Superior temporal gyrus (tissue), 1 donor: ENCODE results near the gene ATP5IF1.

ENCODE experiments used
- DNase-seq: peaks from one replicate; pipeline ENCODE4 v3.0.0-alpha.2; 2016; ENCODE audit errors: extremely low spot score

Gene ATP5IF1

DNA sequence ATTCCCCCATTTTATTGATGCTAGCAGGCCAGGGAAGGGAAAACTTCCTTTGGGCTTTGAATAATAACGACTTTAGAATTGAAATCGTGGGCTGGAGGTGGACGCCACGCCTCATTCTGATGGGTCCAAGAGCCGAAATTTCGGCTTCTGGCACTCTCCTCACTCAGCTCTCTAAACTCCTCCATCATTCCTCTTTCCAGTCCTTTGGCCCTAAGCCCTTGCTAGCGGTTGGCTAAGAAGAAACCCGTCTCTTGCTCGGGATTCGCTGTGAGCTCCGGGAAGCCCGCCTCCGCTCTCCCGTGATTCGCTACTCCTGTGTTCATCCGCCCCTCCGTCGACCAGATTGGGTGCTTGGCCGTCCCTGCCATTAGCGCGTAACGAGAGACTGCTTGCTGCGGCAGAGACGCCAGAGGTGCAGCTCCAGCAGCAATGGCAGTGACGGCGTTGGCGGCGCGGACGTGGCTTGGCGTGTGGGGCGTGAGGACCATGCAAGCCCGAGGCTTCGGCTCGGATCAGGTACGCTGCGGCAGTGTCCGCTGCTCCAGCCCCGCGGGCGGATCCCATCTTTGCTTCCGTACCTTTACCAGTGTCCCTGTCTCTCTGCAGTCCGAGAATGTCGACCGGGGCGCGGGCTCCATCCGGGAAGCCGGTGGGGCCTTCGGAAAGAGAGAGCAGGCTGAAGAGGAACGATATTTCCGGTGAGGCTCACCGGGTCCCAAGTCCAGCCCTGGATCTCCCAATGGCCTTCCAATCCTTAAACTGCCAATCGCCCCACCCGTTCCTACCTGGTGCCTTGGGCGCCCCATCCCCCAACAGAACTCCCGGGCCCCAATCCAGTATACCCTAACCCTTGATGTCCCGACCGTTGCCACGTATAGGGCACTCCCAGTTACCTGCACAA is at the start of gene ATP5IF1:
Gene ATP5IF1 (plus strand): TSS at position 370 of the 901 bp plus-strand sequence. CDS start 60 bp downstream, at position 430.
- peak; percentile 99 for DNase-seq

DNA sequence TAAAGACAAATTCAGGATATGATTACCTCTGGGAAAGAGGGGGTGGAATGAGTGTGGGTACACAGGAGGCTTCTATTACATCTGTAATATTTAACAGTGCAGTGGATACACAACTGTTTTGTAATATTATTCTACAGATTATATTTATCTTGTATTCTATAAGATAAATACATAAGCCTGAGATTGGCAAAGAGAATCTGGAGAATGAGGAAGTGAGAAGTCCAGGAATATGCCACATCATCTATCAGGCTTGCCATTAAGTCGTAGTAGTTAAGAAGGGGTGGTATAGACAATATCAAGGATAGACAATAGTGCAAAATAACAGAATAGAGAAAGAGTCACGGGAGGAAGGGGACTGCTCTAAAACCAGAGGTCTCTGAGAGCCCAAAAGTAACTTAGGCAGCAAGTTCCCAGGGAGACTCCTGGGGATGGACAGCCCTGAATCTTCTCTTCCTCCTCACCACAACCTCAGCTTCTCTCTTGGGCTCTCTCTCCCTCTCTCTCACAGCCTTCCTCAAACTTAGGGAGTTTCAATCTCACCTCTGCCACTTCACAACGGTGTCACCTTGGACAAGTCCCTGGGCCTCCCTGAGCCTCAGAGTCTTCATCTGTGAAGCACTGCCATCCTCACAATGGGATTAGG is 45.5 kb upstream of the ATP5IF1 start:
- no peak for DNase-seq

- no peak for DNase-seq
These were observed 44.8 kb upstream of the ATP5IF1 start for GRCh38 chr1:28190996-28191645.

DNA sequence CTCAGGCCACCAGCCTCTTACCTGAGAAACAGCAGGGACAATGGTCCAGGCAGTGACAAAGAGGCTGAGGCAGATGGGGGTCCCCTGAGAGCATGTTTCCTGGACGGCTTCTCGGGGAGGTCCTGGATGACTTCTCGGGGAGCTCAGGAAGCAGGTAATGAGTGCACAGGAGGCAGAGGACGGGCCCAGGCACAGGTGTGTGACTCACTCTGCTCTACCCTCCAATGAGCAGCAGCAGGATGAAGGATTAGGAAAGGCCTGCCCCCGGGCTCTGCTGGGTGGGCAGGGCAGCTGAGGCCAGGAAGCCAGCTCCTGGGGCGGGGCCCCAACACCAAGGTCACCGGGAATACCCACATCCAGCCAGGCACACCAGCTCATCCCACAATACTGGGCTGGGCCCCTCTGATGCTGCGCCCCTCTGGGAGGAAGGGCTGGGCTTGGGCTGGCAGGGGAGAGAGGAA is 42.2 kb upstream of the ATP5IF1 start:
- no peak for DNase-seq

DNA sequence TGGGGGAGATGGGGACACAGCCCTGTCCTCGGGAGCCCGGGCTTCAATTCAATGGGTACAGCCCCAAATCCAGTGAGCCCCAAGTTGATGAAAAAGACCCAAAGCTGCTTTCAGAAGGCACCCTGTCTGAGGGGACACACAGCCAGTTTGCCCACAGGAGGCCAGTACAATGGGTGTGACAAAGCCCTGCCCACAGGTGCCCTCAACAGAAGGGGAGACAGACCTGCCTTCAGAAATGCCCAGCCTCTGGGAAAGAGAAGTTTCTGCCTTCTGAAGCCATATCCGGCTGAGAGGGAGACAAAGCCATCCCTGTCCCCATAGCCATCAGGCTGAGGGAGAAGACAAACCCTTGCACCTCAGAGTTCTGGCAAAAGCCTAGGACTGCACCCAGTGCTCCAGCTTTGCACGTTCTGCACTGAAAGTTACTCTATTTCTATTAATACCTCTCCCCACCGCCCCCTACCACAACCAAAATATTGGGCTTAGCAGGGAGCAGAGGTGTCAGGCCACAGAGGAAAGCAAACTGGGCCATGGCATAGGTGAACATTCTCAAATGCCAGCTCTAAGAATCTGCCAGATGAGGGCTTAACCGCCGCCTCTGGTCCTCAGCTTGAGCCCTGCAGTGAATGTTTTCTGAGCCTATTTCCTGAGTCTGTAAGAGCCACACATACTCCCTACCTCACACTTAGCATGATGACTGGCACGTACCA is 41.4 kb upstream of the ATP5IF1 start:
- DNase-seq = no peak

- DNase-seq = no peak
These were observed 40.1 kb upstream of the ATP5IF1 start for GRCh38 chr1:28195780-28196179.

GRCh38 chr1:28196330-28196729 is 39.6 kb upstream of the ATP5IF1 start:
- DNase-seq = no peak

DNA sequence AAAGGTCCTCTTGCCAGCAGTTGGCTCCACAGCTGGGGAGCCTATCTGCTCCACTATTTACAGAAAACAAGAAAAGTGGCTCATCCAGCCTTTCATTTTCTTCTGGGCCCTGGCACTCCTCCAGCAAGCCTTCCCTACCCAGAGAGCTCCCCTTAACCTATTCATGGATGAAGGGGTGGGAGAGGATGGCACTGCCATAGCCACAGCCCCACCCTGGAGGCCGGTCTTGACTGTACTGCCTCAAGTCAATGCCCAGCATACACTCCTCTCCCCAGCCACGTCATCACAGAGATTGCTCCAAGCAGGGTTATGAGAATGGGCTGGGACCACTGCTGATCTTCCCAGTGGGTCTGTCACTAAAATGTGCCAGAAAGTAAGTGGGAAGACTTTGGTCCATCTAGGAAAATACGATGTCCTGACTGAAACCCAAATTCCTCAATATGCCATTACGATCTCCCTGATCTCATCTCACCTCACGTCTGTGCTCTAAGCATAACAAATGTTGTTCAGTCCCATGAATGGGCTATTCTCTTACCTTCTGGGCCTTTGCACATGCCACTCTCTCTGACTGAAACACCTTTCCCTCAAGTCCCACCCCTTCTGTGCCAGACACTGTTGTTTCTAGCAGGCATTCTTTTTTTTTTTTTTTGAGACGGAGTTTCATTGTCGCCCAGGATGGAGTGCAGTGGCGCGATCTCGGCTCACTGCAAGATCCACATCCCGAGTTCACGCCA is 38.1 kb upstream of the ATP5IF1 start:
- no peak for DNase-seq

- no peak for DNase-seq
These were observed 36.3 kb upstream of the ATP5IF1 start for GRCh38 chr1:28199328-28200233.

DNA sequence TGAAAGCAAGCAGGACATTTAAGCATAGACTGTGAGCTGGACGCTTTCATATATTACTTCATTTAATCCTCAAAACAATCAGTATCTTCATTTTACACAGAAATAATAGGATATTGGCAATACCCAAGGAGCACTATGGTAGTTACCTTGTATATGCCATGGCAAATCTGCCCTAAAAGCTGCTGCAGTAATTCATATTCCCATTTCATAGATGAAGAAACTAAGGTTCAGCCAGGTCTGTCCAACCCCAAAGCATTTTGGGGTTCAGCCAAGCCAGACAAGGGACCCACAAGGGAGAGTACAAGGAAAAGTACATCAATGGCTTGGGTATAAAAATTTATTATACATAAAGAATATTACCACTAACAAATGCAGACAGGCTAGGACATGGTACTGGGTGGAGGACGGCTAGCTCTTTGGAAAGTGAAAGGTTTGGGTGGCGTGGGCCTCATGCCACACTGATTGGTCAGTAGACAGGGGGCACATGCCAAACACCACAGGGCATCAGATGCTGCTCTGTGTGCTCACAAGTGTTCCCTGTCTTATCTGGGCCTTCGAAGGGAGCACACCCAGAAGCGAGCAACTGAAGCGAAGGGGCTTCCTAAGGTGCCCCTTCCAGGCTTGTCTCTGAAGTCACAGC is 35.6 kb upstream of the ATP5IF1 start:
- no peak for DNase-seq

DNA sequence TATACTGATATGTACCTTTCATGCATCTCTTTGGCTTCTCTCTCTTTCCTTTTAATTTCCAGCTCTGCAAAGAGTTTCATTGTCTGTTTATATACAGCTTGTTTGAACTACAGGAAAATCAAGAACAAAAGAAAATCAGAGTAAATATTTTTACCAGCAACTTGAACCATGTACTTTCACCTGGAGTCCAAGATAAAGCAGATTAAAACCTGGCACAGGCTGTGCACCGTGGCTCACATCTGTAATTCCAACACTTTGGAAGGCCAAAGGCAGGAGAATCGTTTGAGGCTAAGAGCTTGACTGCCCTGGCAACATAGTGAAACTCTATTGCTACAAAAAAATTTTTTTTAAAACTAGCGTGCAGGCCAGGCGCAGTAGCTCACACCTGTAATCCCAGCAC is 30.7 kb upstream of the ATP5IF1 start:
- no peak for DNase-seq

DNA sequence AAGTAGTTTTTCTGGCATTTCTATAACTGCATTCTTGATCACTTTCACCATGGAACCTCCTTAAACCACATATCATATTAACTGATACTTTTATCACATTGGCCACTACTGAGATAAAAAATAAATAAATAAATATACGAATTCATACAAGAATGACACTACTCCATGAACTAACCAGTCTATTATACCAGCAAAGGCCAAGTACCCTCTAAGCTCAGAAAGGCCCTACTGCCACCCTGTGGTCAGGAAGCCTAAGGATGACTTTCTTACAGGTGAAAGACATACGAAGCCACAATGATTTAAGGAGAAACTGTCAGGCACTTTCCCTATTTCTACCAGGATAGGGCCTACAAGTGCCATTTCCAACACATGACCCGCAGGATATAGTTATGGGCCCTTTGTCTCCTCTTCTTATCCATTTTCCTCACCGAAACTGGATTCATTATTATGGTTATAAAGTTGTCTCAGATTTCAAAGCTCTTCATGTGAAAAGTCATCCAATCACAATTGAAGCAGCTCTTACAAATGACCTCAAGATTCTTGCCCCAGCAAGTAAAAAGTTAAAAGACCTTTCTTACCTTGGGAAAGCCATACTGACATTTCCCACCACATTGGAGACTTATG is 27.0 kb upstream of the ATP5IF1 start:
- DNase-seq = peak; percentile 89

- DNase-seq = no peak
These were observed 26.2 kb upstream of the ATP5IF1 start for GRCh38 chr1:28209700-28210099.

- DNase-seq = no peak
These were observed 22.6 kb upstream of the ATP5IF1 start for GRCh38 chr1:28213315-28213714.

- no peak for DNase-seq
These were observed 6.8 kb upstream of the ATP5IF1 start for GRCh38 chr1:28229089-28229488.

DNA sequence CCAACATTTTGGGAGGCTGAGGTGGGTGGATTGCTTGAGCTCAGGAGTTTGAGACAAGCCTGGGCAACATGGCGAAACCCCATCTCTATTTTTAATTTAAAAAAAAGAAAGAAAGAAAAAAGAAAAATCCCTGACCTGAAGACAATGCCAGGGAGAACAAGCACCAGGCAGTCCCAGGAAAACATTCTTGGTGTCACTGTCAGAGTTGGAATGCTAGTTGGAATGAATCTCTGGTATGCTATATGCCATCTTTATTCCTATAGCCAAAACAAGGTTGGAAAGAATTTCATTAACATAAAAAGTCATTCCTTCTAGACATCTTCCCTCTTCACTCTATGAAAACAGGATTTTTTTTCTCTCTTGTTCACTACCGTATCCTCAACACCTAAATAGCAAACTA is 5.9 kb upstream of the ATP5IF1 start:
- no peak for DNase-seq

DNA sequence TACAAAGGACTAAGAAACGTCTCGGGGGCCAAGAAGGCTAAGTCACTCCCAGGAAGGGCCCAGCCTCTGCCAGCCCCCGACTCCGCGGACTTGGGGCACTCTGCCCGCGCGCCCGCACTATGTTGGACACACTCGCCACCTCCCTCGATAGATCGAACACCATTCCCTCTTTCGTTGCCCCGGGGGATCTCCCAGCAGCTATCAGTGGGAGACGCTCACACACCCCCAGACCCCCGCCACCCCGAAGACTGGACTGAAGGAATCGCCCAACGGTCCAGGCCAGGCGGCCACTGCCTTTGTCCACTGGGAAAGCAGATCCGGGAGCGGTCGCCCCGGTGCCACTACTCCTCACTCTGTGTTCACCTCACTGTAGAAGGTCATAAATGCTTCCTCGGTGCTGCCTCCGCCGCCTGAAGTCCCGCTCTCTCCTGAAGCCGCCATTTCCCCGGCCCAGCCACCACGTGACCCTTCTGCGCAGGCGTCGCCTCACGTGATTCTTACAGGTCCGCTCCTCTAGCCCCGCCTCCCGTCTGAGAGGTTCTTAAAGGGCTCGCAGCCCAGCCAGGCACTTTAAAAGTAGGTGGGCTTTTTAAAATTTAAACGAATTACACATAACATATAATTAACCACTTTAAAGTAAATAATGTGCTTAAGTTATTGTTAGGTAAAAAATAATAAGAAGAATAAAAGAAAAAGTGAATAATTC is 3.2 kb upstream of the ATP5IF1 start, which contains the start of gene DNAJC8:
Gene DNAJC8 (minus strand): TSS at position 472 of the 706 bp plus-strand sequence. CDS start 31 bp downstream, at position 441.
- peak; percentile 97 for DNase-seq

GRCh38 chr1:28233264-28233606 is 2.7 kb upstream of the ATP5IF1 start:
- no peak for DNase-seq
